GM23338 (cell line): ENCODE data around the gene TMC3. TPM values are rescaled to one million over a fixed set of nuclear protein-coding genes. Genes with fewer than 3 reads are reported as not detected.

Experiments used
- ATAC-seq: fragments of 200-7000 bp; cut with Tn5 transposase; 3 replicates; pipeline ENCODE4 v1.9.1; 2020
- DNase-seq: peaks from one replicate; pipeline ENCODE4 v3.0.0-alpha.2; 2015; ENCODE audit warnings: low spot score
- H2AFZ ChIP-seq: fragments of 200-600 bp; sonication (generic); 2 replicates; pipeline ENCODE4 v1.8.0; 2016; ENCODE audit warnings: antibody characterized with exemption, mild to moderate bottlenecking, moderate library complexity
- H3F3A ChIP-seq: fragments of 200-600 bp; sonication (generic); replicated peaks from 2 replicates; pipeline ENCODE4 v1.8.0; 2017; ENCODE audit warnings: antibody characterized with exemption, mixed run types, low read depth
- H3K27ac ChIP-seq: fragments of 200-600 bp; sonication (generic); 2 replicates; pipeline ENCODE4 v1.6.1; 2016; ENCODE audit warnings: low read depth
- H3K27me3 ChIP-seq: fragments of 200-600 bp; sonication (generic); 2 replicates; pipeline ENCODE4 v1.8.0; 2016; ENCODE audit warnings: mild to moderate bottlenecking, mixed run types, moderate library complexity; ENCODE audit not compliant: insufficient read depth
- H3K36me3 ChIP-seq: fragments of 200-600 bp; sonication (generic); 2 replicates; pipeline ENCODE4 v1.8.0; 2016; ENCODE audit warnings: mild to moderate bottlenecking; ENCODE audit not compliant: insufficient read depth
- H3K4me1 ChIP-seq: fragments of 200-600 bp; sonication (generic); 2 replicates; pipeline ENCODE4 v1.8.0; 2016; ENCODE audit warnings: mild to moderate bottlenecking, moderate library complexity; ENCODE audit not compliant: insufficient read depth
- H3K4me2 ChIP-seq: fragments of 200-600 bp; sonication (generic); 2 replicates; pipeline ENCODE4 v1.7.1; 2017; ENCODE audit warnings: mixed run types
- H3K4me3 ChIP-seq: fragments of 200-600 bp; sonication (generic); 2 replicates; pipeline ENCODE4 v1.6.1; 2016; ENCODE audit warnings: mixed run types
- H3K79me2 ChIP-seq: fragments of 200-600 bp; sonication (generic); replicated peaks from 2 replicates; pipeline ENCODE4 v1.8.0; 2017; ENCODE audit warnings: mild to moderate bottlenecking; ENCODE audit not compliant: insufficient read depth
- H3K9me2 ChIP-seq: fragments of 200-600 bp; sonication (generic); 2 replicates; pipeline ENCODE4 v1.8.0; 2017; ENCODE audit not compliant: insufficient read depth
- H4K20me1 ChIP-seq: fragments of 200-600 bp; sonication (generic); replicated peaks from 2 replicates; pipeline ENCODE4 v1.8.0; 2017; ENCODE audit warnings: mild to moderate bottlenecking; ENCODE audit not compliant: insufficient read depth
- H3K27ac Mint-ChIP-seq: 2 replicates; pipeline ENCODE4 v1.8.0; 2020; ENCODE audit warnings: inconsistent platforms, mild to moderate bottlenecking, moderate library complexity, mixed read lengths
- H3K27me3 Mint-ChIP-seq: 3 replicates; pipeline ENCODE4 v1.8.0; 2022; ENCODE audit warnings: low read depth, mild to moderate bottlenecking, moderate library complexity, mixed read lengths, inconsistent platforms; ENCODE audit not compliant: insufficient read depth, poor library complexity
- H3K36me3 Mint-ChIP-seq: 3 replicates; pipeline ENCODE4 v1.8.0; 2021; ENCODE audit warnings: low read depth, mild to moderate bottlenecking, inconsistent platforms, moderate library complexity, mixed read lengths
- H3K4me1 Mint-ChIP-seq: 3 replicates; pipeline ENCODE4 v1.8.0; 2020; ENCODE audit warnings: mild to moderate bottlenecking, inconsistent platforms, mixed read lengths
- H3K4me3 Mint-ChIP-seq: 3 replicates; pipeline ENCODE4 v1.8.0; 2021; ENCODE audit warnings: moderate library complexity, mild to moderate bottlenecking, inconsistent platforms, mixed read lengths
- H3K9me3 Mint-ChIP-seq: 3 replicates; pipeline ENCODE4 v1.8.0; 2020; ENCODE audit warnings: moderate library complexity, mild to moderate bottlenecking, inconsistent platforms, mixed read lengths
- CREB1 ChIP-seq: fragments of 250-450 bp; sonication (Bioruptor Pico); IDR thresholded peaks from 2 replicates; pipeline ENCODE4 v1.5.0; 2020; ENCODE audit warnings: low read depth, mild to moderate bottlenecking, moderate library complexity
- CTCF ChIP-seq, 2 experiments: fragments of 200-600 bp in 1 of 2; sonication (generic) in 1 of 2; conservative IDR thresholded peaks; 2 replicates each; pipeline versions ENCODE4 v1.5.1 to v1.6.1; 2016 to 2017; ENCODE audit warnings: antibody characterized with exemption in 2 of 2, low read depth in 2 of 2, mild to moderate bottlenecking in 2 of 2, moderate library complexity in 1 of 2
- ETS1 ChIP-seq: IDR thresholded peaks from 2 replicates; pipeline ENCODE4 v1.6.1; 2016; ENCODE audit warnings: antibody characterized with exemption
- EZH2 ChIP-seq: fragments of 200-600 bp; sonication (generic); IDR thresholded peaks from one replicate; pipeline ENCODE4 v1.8.0; 2017; ENCODE audit warnings: antibody characterized with exemption, mild to moderate bottlenecking, low read depth; ENCODE audit not compliant: unreplicated experiment
- EZH2phosphoT487 ChIP-seq: fragments of 200-600 bp; sonication (generic); IDR thresholded peaks from one replicate; pipeline ENCODE4 v1.8.1; 2018; ENCODE audit warnings: antibody characterized with exemption; ENCODE audit not compliant: unreplicated experiment
- JUNB ChIP-seq: IDR thresholded peaks from one replicate; pipeline ENCODE4 v1.6.1; 2016; ENCODE audit warnings: antibody characterized with exemption; ENCODE audit not compliant: unreplicated experiment
- NANOG ChIP-seq: IDR thresholded peaks from 2 replicates; pipeline ENCODE4 v1.6.1; 2016; ENCODE audit warnings: antibody characterized with exemption, borderline replicate concordance
- POLR2AphosphoS5 ChIP-seq: IDR thresholded peaks from 2 replicates; pipeline ENCODE4 v1.6.1; 2016; ENCODE audit warnings: antibody characterized with exemption, low read depth
- REST ChIP-seq: IDR thresholded peaks from one replicate; pipeline ENCODE4 v1.6.1; 2018; ENCODE audit warnings: antibody characterized with exemption; ENCODE audit not compliant: unreplicated experiment
- STAT1 ChIP-seq: IDR thresholded peaks from one replicate; pipeline ENCODE4 v1.6.1; 2016; ENCODE audit warnings: antibody characterized with exemption; ENCODE audit not compliant: unreplicated experiment
- ZNF114 ChIP-seq: fragments of 250-450 bp; sonication (Bioruptor Pico); IDR thresholded peaks from 2 replicates; pipeline ENCODE4 v1.5.0; 2020; ENCODE audit warnings: mild to moderate bottlenecking, moderate library complexity
- ZNF331 ChIP-seq: fragments of 250-450 bp; sonication (Bioruptor Pico); IDR thresholded peaks from 2 replicates; pipeline ENCODE4 v1.5.0; 2020; ENCODE audit warnings: low read depth, mild to moderate bottlenecking, moderate library complexity
- ZNF462 ChIP-seq: fragments of 250-450 bp; sonication (Bioruptor Pico); IDR thresholded peaks from 2 replicates; pipeline ENCODE4 v1.5.0; 2020; ENCODE audit warnings: mild to moderate bottlenecking, moderate library complexity
- polyA plus RNA-seq: library from polyadenylated mRNA; unstranded; fragments of >200 nt; fragmentation: Nextera tagmentation; extraction: Ambion mirVana; gene quantifications from 2 replicates; pipeline ENCODE4 v1.2.1, GENCODE V29; 2016
- total RNA-seq: library from RNA; depleted of rRNA; stranded (reverse); fragments of >200 nt; shearing (Covaris generic); gene quantifications from 2 replicates; pipeline ENCODE4 v1.2.3, GENCODE V29; 2014

Gene TMC3
- total and polyA plus RNA-seq, 2 experiments from 2014 or later = 0.10 TPM; not detected in 1

GRCh38 chr15:81385721-81386076 is 11.7 kb upstream of the TMC3 start:
- peaks cover 6% of the 10 kb centered on the region for H3K4me1 ChIP-seq
- no peak overlapping the region for H3K4me3 ChIP-seq
- no peaks in the 10 kb centered on the region for H3F3A ChIP-seq
- H3K9me2 ChIP-seq = no peaks in the 10 kb centered on the region
- H4K20me1 ChIP-seq = no peaks in the 10 kb centered on the region
- Mint-ChIP-seq H3K27me3 (no peaks in the 10 kb centered on the region), H3K27ac (no peak overlapping the region), H3K4me3 (no peak overlapping the region), H3K4me1 (peaks cover 17% of the 10 kb centered on the region), H3K9me3 (no peaks in the 10 kb centered on the region; the same call in 2 of the 3 replicates), H3K36me3 (0 out of 3 replicates have a peak, but pooled peaks cover 6% of the 10 kb centered on the region)
- no peaks in the 10 kb centered on the region for H3K36me3 ChIP-seq
- DNase-seq = no peak
- no peak for ATAC-seq
- TF ChIP-seq STAT1 (no peak), ETS1 (no peak), EZH2phosphoT487 (no peak), CTCF (conservative IDR thresholded peaks at IDR 0.05; ENCODE audit: low read depth in 2 of 2) (no peak), REST (no peak), ZNF331 (CRISPR knock-in tag) (no peak), ZNF462 (CRISPR knock-in tag) (no peak), EZH2 (no peak), POLR2AphosphoS5 (no peak), NANOG (no peak), CREB1 (no peak), ZNF114 (CRISPR knock-in tag) (no peak), JUNB (no peak)
- H3K4me2 ChIP-seq = no peak overlapping the region
- H3K79me2 ChIP-seq = no peaks in the 10 kb centered on the region
- H3K27me3 ChIP-seq = no peaks in the 10 kb centered on the region
- H3K27ac ChIP-seq = no peak overlapping the region
- no peak overlapping the region for H2AFZ ChIP-seq
